GM10266 (cell line): Measurements from ENCODE around the gene STX8.

ENCODE experiments used
- DNase-seq: peaks from one replicate; pipeline ENCODE4 v3.0.0; 2012; ENCODE audit errors: extremely low spot score
- TF ChIP-seq, protein P1 (sequence below): IDR thresholded peaks from 2 replicates; pipeline ENCODE4 v1.5.1; 2012; ENCODE audit warnings: mild to moderate bottlenecking, low read depth; ENCODE audit not compliant: control insufficient read depth, insufficient read depth; ENCODE audit errors: missing control alignments

The STX8 gene

GRCh38 chr17:9445424-9445823 is 130.2 kb downstream of the STX8 start:
- no peak for DNase-seq
- TF ChIP-seq, protein P1, sequence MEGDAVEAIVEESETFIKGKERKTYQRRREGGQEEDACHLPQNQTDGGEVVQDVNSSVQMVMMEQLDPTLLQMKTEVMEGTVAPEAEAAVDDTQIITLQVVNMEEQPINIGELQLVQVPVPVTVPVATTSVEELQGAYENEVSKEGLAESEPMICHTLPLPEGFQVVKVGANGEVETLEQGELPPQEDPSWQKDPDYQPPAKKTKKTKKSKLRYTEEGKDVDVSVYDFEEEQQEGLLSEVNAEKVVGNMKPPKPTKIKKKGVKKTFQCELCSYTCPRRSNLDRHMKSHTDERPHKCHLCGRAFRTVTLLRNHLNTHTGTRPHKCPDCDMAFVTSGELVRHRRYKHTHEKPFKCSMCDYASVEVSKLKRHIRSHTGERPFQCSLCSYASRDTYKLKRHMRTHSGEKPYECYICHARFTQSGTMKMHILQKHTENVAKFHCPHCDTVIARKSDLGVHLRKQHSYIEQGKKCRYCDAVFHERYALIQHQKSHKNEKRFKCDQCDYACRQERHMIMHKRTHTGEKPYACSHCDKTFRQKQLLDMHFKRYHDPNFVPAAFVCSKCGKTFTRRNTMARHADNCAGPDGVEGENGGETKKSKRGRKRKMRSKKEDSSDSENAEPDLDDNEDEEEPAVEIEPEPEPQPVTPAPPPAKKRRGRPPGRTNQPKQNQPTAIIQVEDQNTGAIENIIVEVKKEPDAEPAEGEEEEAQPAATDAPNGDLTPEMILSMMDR: no peak

DNA sequence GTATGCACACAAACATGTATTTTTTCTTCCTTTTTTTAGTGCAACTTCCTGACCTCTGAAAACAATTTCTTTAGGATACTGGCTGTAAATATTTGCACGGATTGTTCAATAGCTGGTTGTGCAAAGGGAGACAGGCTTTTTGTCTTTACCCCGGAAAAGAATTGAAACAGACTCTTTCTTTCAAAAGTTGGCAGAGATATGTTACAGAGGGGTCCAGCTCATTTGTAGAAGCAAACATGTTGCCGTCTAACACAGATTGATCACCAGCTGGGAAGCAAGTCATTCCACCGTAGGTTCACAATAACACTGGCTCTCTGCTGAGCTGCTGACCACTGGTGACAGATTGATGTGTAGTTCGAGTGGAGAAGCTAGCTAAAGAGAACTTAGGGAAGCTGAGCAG is 130.9 kb downstream of the STX8 start:
- DNase-seq: no peak
- TF ChIP-seq, protein P1: no peak

DNA sequence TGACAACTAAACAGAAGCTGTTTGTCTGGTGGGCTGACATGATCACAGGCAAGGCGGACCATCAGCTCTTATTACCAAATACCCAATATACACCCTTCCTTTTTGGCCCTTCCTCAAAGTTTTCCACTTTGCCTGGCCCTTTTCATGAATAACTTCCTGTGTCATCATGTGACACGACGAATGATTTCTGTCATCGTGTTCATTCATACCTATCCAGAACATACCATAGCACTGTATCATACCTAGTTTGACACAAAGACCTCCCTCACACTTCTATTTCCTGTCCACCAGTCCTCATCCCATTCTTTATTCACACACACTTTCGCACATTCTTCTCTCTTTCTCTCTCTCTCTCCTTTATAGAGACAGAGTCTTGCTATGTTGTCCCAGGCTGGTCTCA is 131.8 kb downstream of the STX8 start:
- no peak for DNase-seq
- TF ChIP-seq, protein P1: no peak

GRCh38 chr17:9439851-9440250 is 135.8 kb downstream of the STX8 start:
- TF ChIP-seq, protein P1: no peak
- DNase-seq: no peak

- no peak for DNase-seq
- TF ChIP-seq, protein P1: no peak
Measured at GRCh38 chr17:9436630-9437029, 139.0 kb downstream of the STX8 start.

DNA sequence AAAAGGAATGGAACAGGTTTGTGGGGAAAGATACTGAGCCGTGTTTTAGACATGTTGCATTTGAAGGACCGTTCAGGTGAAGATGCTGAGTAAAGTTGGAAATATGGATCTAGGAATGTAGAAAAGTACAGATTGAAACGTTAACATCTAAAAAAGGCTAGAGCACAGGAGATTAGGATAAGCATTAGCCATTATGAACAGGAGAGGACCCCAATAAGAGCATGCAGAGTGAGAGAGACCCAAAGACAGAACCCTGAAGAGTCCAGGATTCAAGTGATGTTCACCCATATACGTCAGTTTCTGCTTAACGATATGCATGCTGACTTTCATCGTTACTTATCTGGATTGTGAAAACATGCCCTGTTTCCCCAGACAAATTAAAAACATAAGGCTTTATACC is 140.5 kb downstream of the STX8 start:
- no peak for DNase-seq
- TF ChIP-seq, protein P1: no peak

GRCh38 chr17:9434642-9435057 is 141.0 kb downstream of the STX8 start:
- no peak for DNase-seq
- TF ChIP-seq, protein P1: no peak

- TF ChIP-seq, protein P1: no peak
Measured at GRCh38 chr17:9432934-9433421, 142.6 kb downstream of the STX8 start.

More at GRCh38 chr17:9432934-9433421, 142.6 kb downstream of the STX8 start:
- no peak for DNase-seq
